Mesenchymal stem cell (in vitro differentiated cells and primary cell): ENCODE data around the gene CDC73. TPM values are rescaled to one million over a fixed set of nuclear protein-coding genes. Genes with fewer than 3 reads are reported as not detected.

Experiments
- DNase-seq: peaks from one replicate; pipeline ENCODE4 v3.0.0-alpha.2; 2013
- H2AFZ ChIP-seq: one replicate; pipeline ENCODE4 v1.6.1; 2013; ENCODE audit warnings: low read depth, mild to moderate bottlenecking, control low read depth, inconsistent platforms, low read length, moderate library complexity
- H2AK5ac ChIP-seq: 2 replicates; pipeline ENCODE4 v1.6.1; 2013; ENCODE audit warnings: low read length, moderate library complexity, mild to moderate bottlenecking, inconsistent platforms; ENCODE audit not compliant: severe bottlenecking
- H2BK120ac ChIP-seq: one replicate; pipeline ENCODE4 v1.6.1; 2013; ENCODE audit warnings: low read depth, mild to moderate bottlenecking, inconsistent platforms, low read length, moderate library complexity
- H2BK12ac ChIP-seq, 2 experiments: one replicate each; pipeline ENCODE4 v1.6.1; 2013; ENCODE audit warnings: inconsistent platforms in 2 of 2, low read length in 2 of 2, mild to moderate bottlenecking in 2 of 2, moderate library complexity in 2 of 2, control low read depth in 1 of 2
- H2BK15ac ChIP-seq: one replicate; pipeline ENCODE4 v1.6.1; 2013; ENCODE audit warnings: mild to moderate bottlenecking, low read depth, inconsistent platforms; ENCODE audit not compliant: poor library complexity, severe bottlenecking
- H2BK5ac ChIP-seq: 2 replicates; pipeline ENCODE4 v1.6.1; 2013; ENCODE audit warnings: low read depth, mild to moderate bottlenecking, low read length, control low read depth, inconsistent platforms; ENCODE audit not compliant: poor library complexity, severe bottlenecking
- H3K14ac ChIP-seq, 2 experiments: one replicate each; pipeline ENCODE4 v1.6.1; 2013; ENCODE audit warnings: inconsistent platforms in 2 of 2, low read length in 2 of 2, control low read depth in 1 of 2, mild to moderate bottlenecking in 1 of 2, moderate library complexity in 1 of 2
- H3K18ac ChIP-seq, 2 experiments: one replicate each; pipeline ENCODE4 v1.6.1; 2013; ENCODE audit warnings: inconsistent platforms in 2 of 2, low read length in 2 of 2, control low read depth in 1 of 2, low read depth in 1 of 2, mild to moderate bottlenecking in 1 of 2
- H3K23ac ChIP-seq, 2 experiments: one replicate each; pipeline ENCODE4 v1.6.1; 2013; ENCODE audit warnings: inconsistent platforms in 2 of 2, low read length in 2 of 2, mild to moderate bottlenecking in 2 of 2, moderate library complexity in 2 of 2, control low read depth in 1 of 2
- H3K27ac ChIP-seq: 2 replicates; pipeline ENCODE4 v1.5.1; 2013; ENCODE audit warnings: mild to moderate bottlenecking, moderate library complexity, low read length, control low read depth, inconsistent platforms; ENCODE audit not compliant: poor library complexity, severe bottlenecking
- H3K27me3 ChIP-seq, 2 experiments: 2 replicates each; pipeline versions ENCODE4 v1.6.1 to v1.7.0; 2013; ENCODE audit warnings: low read length in 2 of 2, mild to moderate bottlenecking in 2 of 2, moderate library complexity in 2 of 2, control low read depth in 1 of 2, inconsistent platforms in 1 of 2; ENCODE audit not compliant: control insufficient read depth in 1 of 2, insufficient read depth in 1 of 2
- H3K36me3 ChIP-seq, 2 experiments: 2 replicates each; pipeline versions ENCODE4 v1.6.1 to v1.7.0; 2013; ENCODE audit warnings: low read length in 2 of 2, control low read depth in 1 of 2, inconsistent platforms in 1 of 2, low read depth in 1 of 2, mild to moderate bottlenecking in 1 of 2; ENCODE audit not compliant: insufficient read depth in 2 of 2, control insufficient read depth in 1 of 2
- H3K4ac ChIP-seq, 2 experiments: one replicate each; pipeline ENCODE4 v1.6.1; 2013; ENCODE audit warnings: inconsistent platforms in 2 of 2, low read length in 2 of 2, mild to moderate bottlenecking in 2 of 2, moderate library complexity in 2 of 2, control low read depth in 1 of 2, low read depth in 1 of 2
- H3K4me1 ChIP-seq: 2 replicates; pipeline ENCODE4 v1.6.1; 2013; ENCODE audit warnings: low read depth, low read length, control low read depth; ENCODE audit not compliant: control insufficient read depth, insufficient read depth
- H3K4me2 ChIP-seq: 2 replicates; pipeline ENCODE4 v1.6.1; 2013; ENCODE audit warnings: low read length, mild to moderate bottlenecking, inconsistent platforms; ENCODE audit not compliant: poor library complexity, severe bottlenecking
- H3K4me3 ChIP-seq, 2 experiments: 2 replicates each; pipeline versions ENCODE4 v1.5.1 to v1.7.0; 2013; ENCODE audit warnings: low read length in 2 of 2, mild to moderate bottlenecking in 2 of 2, control low read depth in 1 of 2, low read depth in 1 of 2; ENCODE audit not compliant: insufficient read depth in 1 of 2
- H3K79me1 ChIP-seq: replicated peaks from 2 replicates; pipeline ENCODE4 v1.6.1; 2013; ENCODE audit warnings: mild to moderate bottlenecking, control low read depth, low read length, inconsistent platforms; ENCODE audit not compliant: poor library complexity, severe bottlenecking
- H3K9ac ChIP-seq: 2 replicates; pipeline ENCODE4 v1.7.0; 2013; ENCODE audit warnings: mild to moderate bottlenecking, low read length, moderate library complexity
- H3K9me3 ChIP-seq: 2 replicates; pipeline ENCODE4 v1.7.0; 2013; ENCODE audit warnings: mild to moderate bottlenecking, low read length; ENCODE audit not compliant: control insufficient read depth
- H4K8ac ChIP-seq: one replicate; pipeline ENCODE4 v1.6.1; 2013; ENCODE audit warnings: inconsistent platforms, mild to moderate bottlenecking, low read length, moderate library complexity
- H4K91ac ChIP-seq: one replicate; pipeline ENCODE4 v1.6.1; 2013; ENCODE audit warnings: mild to moderate bottlenecking, low read length, inconsistent platforms
- WGBS: methylation state at CpG from one replicate; pipeline ENCODE4 v1.1.7; 2013; ENCODE audit warnings: mixed read lengths; 5-methylcytosine and 5-hydroxymethylcytosine counted together
- polyA plus RNA-seq, 2 experiments: library from polyadenylated mRNA; stranded (reverse); fragments of 200-250 nt; gene quantifications; one replicate each; pipeline ENCODE4 v1.2.3, GENCODE V29; 2013

CDC73 gene
- 24.8 TPM for polyA plus RNA-seq (2013, experiment 1 of 2)
- 25.1 TPM for polyA plus RNA-seq (2013, experiment 2 of 2)

- H2AFZ ChIP-seq = peak within 1 kb of the TSS; percentile 75
- no peaks in the 10 kb centered on the region for H3K9me3 ChIP-seq
- H2BK12ac ChIP-seq = peak within 1 kb of the TSS; percentile 54 to 82
- peak within 1 kb of the TSS; percentile 94 to 98 for H3K18ac ChIP-seq
- H4K8ac ChIP-seq = peak within 1 kb of the TSS; percentile 99
- DNase-seq = peak; percentile 98
- WGBS = under 1% methylated on average over 71 of the region's 85 CpGs
- H2BK15ac ChIP-seq = peak within 1 kb of the TSS; percentile 99
- H3K14ac ChIP-seq = peak within 1 kb of the TSS; percentile 66 to 90
- H3K79me1 ChIP-seq = no peaks in the 10 kb centered on the region
- peaks cover 7 to 19% of the 10 kb centered on the region in 2 experiments for H3K36me3 ChIP-seq
- H3K4me3 ChIP-seq = peak within 1 kb of the TSS; percentile 92 to 97
- peak within 1 kb of the TSS; percentile 85 to 86 for H3K4ac ChIP-seq
- peak within 1 kb of the TSS in 1 of 2 experiments; percentile 96 for H3K23ac ChIP-seq
- H2AK5ac ChIP-seq = peak within 1 kb of the TSS; percentile 74
- peak within 1 kb of the TSS; percentile 99 for H4K91ac ChIP-seq
- peak within 1 kb of the TSS; percentile 96 for H3K9ac ChIP-seq
- peak within 1 kb of the TSS; percentile 79 for H2BK5ac ChIP-seq
- H2BK120ac ChIP-seq = peak within 1 kb of the TSS; percentile 85
- H3K27me3 ChIP-seq = no peaks in the 10 kb centered on the region
- H3K4me1 ChIP-seq = peaks cover 2% of the 10 kb centered on the region
- H3K27ac ChIP-seq = peak within 1 kb of the TSS; percentile 93
- H3K4me2 ChIP-seq = peak within 1 kb of the TSS; percentile 87
Observed at GRCh38 chr1:193121616-193122593, at the start of gene CDC73. CDC73 (plus strand) TSS chr1:193122031; CDS start chr1:193122201, 170 bp downstream.

- Histone ChIP-seq H3K9me3 (peaks cover 12% of the 10 kb centered on the region), H3K14ac (no peak overlapping the region), H2BK12ac (no peak overlapping the region), H2BK120ac (no peak overlapping the region), H3K27ac (no peak overlapping the region), H2AK5ac (no peak overlapping the region), H2BK15ac (no peak overlapping the region), H3K23ac (no peak overlapping the region), H3K36me3 (peaks cover 10 to 75% of the 10 kb centered on the region in 2 experiments), H3K4me2 (no peak overlapping the region), H2BK5ac (no peak overlapping the region), H3K4me3 (no peak overlapping the region), H3K4ac (no peak overlapping the region), H2AFZ (no peak overlapping the region), H3K79me1 (peaks cover 12% of the 10 kb centered on the region), H3K18ac (no peak overlapping the region), H3K27me3 (no peaks in the 10 kb centered on the region), H3K9ac (no peak overlapping the region), H4K91ac (no peak overlapping the region), H3K4me1 (no peaks in the 10 kb centered on the region), H4K8ac (no peak overlapping the region)
- DNase-seq = no peak
Observed at GRCh38 chr1:193077991-193078390, 43.8 kb upstream of the CDC73 start.

- no peak overlapping the region for H4K8ac ChIP-seq
- H2BK12ac ChIP-seq = no peak overlapping the region
- H3K79me1 ChIP-seq = peaks cover 14% of the 10 kb centered on the region
- no peak overlapping the region for H3K4me2 ChIP-seq
- DNase-seq = no peak
- 96% methylated on average over 2 of the region's 3 CpGs for WGBS
- no peaks in the 10 kb centered on the region for H3K27me3 ChIP-seq
- H3K18ac ChIP-seq = no peak overlapping the region
- no peak overlapping the region for H3K23ac ChIP-seq
- no peak overlapping the region for H3K9ac ChIP-seq
- H3K4ac ChIP-seq = no peak overlapping the region
- H3K4me3 ChIP-seq = no peak overlapping the region
- H2BK15ac ChIP-seq = no peak overlapping the region
- no peak overlapping the region for H4K91ac ChIP-seq
- no peak overlapping the region for H2AK5ac ChIP-seq
- H3K27ac ChIP-seq = no peak overlapping the region
- no peak overlapping the region for H2BK5ac ChIP-seq
- no peak overlapping the region for H2AFZ ChIP-seq
- no peaks in the 10 kb centered on the region for H3K4me1 ChIP-seq
- H3K9me3 ChIP-seq = peaks cover 12% of the 10 kb centered on the region
- H3K36me3 ChIP-seq = peaks cover 10 to 82% of the 10 kb centered on the region in 2 experiments
- no peak overlapping the region for H2BK120ac ChIP-seq
- H3K14ac ChIP-seq = no peak overlapping the region
Observed at GRCh38 chr1:193079187-193079586, 42.6 kb upstream of the CDC73 start.

- no peak overlapping the region for H4K91ac ChIP-seq
- no peak overlapping the region for H3K4ac ChIP-seq
- H3K9me3 ChIP-seq = no peaks in the 10 kb centered on the region
- no peak overlapping the region for H3K18ac ChIP-seq
- H2BK15ac ChIP-seq = no peak overlapping the region
- no peak overlapping the region for H3K9ac ChIP-seq
- H3K23ac ChIP-seq = no peak overlapping the region
- no peak overlapping the region for H3K14ac ChIP-seq
- no peak overlapping the region for H3K4me3 ChIP-seq
- no peak overlapping the region for H2AFZ ChIP-seq
- no peak overlapping the region for H2BK120ac ChIP-seq
- no peaks in the 10 kb centered on the region for H3K27me3 ChIP-seq
- H2BK5ac ChIP-seq = no peak overlapping the region
- H4K8ac ChIP-seq = no peak overlapping the region
- 92% methylated on average over 4 of the region's 6 CpGs for WGBS
- no peak overlapping the region for H2AK5ac ChIP-seq
- DNase-seq = no peak
- peaks cover 11% of the 10 kb centered on the region for H3K79me1 ChIP-seq
- no peak overlapping the region for H2BK12ac ChIP-seq
- H3K4me2 ChIP-seq = no peak overlapping the region
- H3K4me1 ChIP-seq = no peaks in the 10 kb centered on the region
- no peak overlapping the region for H3K27ac ChIP-seq
- H3K36me3 ChIP-seq = peaks cover 8 to 85% of the 10 kb centered on the region in 2 experiments
Observed at GRCh38 chr1:193083365-193084088, 38.3 kb upstream of the CDC73 start.
